Muscle layer of duodenum (tissue), 2 donors: ENCODE results near the gene RPL31.

Experiments
- H3K27ac ChIP-seq: one replicate; pipeline ENCODE4 v1.7.0; 2013; ENCODE audit warnings: mild to moderate bottlenecking, low read length
- H3K27me3 ChIP-seq: one replicate; pipeline ENCODE4 v1.7.0; 2013; ENCODE audit warnings: low read depth, mild to moderate bottlenecking, control low read depth, low read length
- H3K36me3 ChIP-seq, 2 donors: one replicate each; pipeline ENCODE4 v1.7.0; 2013; ENCODE audit warnings: low read length in 2 of 2, control low read depth in 1 of 2, mild to moderate bottlenecking in 1 of 2; ENCODE audit not compliant: insufficient read depth in 2 of 2, control insufficient read depth in 1 of 2
- H3K4me1 ChIP-seq, 2 donors: one replicate each; pipeline ENCODE4 v1.7.0; 2013; ENCODE audit warnings: low read length in 2 of 2, mild to moderate bottlenecking in 2 of 2, control low read depth in 1 of 2, moderate library complexity in 1 of 2; ENCODE audit not compliant: insufficient read depth in 2 of 2, control insufficient read depth in 1 of 2
- H3K4me3 ChIP-seq, 2 donors: one replicate each; pipeline ENCODE4 v1.7.0; 2013; ENCODE audit warnings: low read length in 2 of 2, low read depth in 1 of 2, mild to moderate bottlenecking in 1 of 2
- H3K9me3 ChIP-seq, 2 donors: one replicate each; pipeline ENCODE4 v1.7.0; 2013; ENCODE audit warnings: low read length in 2 of 2, control low read depth in 1 of 2, mild to moderate bottlenecking in 1 of 2; ENCODE audit not compliant: control insufficient read depth in 1 of 2
- donor health status: healthy.

The RPL31 gene

DNA sequence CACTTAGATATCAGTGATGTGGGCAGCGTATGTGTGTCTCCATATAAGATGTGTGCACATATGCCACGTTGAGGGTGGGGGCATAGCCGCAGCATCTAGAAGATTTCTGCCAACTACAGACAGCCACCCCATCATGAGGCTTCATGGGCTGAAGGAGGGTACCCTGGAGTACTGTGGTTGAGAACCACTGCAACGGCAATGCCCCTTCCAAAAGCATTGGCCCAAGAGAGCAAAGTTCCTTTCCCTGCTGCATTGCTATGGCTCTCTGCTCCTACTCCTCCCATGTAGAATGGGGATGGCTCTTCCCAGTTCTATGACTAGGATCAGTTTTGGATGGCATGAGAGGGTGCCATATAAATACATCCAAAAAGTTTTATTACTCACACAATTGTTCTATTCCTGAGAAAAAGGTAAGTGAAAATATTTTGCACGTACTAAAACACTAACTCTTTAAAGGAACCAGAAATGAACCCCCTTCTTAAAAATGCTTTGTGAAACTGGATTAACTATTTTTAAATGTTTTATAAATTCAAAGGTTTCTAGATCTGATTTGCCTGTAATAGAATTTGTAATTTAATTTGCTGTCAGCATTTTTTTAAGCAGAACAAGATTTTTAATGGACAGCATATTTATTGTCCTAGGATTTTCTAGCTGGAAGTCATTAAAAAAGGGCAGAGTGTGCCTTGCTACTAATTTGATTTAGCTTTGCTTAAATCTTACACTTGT lies 4.4 kb upstream of the RPL31 start:
- no peaks in the 10 kb centered on the region for H3K27me3 ChIP-seq
- H3K27ac ChIP-seq: no peak overlapping the region
- H3K4me1 ChIP-seq: no peaks in the 10 kb centered on the region
- no peaks in the 10 kb centered on the region for H3K9me3 ChIP-seq
- H3K4me3 ChIP-seq: no peak overlapping the region
- peaks cover 7 to 24% of the 10 kb centered on the region in 2 donors for H3K36me3 ChIP-seq

DNA sequence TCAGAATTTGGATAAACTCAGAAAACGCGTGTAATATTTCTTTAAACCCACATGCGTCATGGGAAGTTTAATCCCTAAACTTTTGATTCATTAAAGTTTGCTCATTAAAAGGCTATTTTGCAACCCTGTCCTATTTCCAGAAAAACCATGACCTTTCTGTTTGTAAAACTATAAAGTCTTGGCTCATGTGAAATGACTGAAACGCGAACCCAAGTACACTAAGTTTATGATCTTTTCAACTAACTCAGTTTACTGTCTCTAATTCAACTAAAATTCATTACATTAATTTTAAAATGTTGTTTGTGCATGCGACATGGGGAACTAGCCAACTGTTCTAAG lies 3.9 kb upstream of the RPL31 start:
- no peak overlapping the region for H3K27ac ChIP-seq
- no peak overlapping the region for H3K4me3 ChIP-seq
- H3K36me3 ChIP-seq: peaks cover 7 to 24% of the 10 kb centered on the region in 2 donors
- no peaks in the 10 kb centered on the region for H3K27me3 ChIP-seq
- no peaks in the 10 kb centered on the region for H3K9me3 ChIP-seq
- peaks cover 0 to 3% of the 10 kb centered on the region in 2 donors for H3K4me1 ChIP-seq

DNA sequence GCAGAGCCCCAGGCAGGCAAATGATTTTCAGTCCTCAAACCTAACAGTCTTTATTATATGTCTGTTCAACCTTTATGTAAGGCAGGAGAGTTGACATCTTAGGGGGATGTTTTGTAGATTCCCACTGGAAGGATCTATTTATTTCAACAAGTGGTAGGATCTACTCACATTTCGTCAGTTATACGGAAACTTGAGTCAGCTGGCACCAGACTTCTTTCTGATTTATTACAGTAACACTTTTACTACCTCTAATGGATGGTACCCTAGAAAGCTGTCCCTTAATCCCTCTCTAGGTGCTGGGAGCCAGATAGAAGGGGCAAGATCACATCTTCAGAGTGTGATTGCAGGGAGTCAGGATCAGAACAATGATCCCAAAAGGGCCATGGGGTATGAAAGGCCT lies 2.1 kb upstream of the RPL31 start:
- Histone ChIP-seq H3K36me3 (peaks cover 19 to 24% of the 10 kb centered on the region in 2 donors), H3K4me1 (peaks cover 0 to 21% of the 10 kb centered on the region in 2 donors), H3K9me3 (no peaks in the 10 kb centered on the region), H3K27ac (no peak overlapping the region), H3K27me3 (no peaks in the 10 kb centered on the region), H3K4me3 (no peak overlapping the region)

DNA sequence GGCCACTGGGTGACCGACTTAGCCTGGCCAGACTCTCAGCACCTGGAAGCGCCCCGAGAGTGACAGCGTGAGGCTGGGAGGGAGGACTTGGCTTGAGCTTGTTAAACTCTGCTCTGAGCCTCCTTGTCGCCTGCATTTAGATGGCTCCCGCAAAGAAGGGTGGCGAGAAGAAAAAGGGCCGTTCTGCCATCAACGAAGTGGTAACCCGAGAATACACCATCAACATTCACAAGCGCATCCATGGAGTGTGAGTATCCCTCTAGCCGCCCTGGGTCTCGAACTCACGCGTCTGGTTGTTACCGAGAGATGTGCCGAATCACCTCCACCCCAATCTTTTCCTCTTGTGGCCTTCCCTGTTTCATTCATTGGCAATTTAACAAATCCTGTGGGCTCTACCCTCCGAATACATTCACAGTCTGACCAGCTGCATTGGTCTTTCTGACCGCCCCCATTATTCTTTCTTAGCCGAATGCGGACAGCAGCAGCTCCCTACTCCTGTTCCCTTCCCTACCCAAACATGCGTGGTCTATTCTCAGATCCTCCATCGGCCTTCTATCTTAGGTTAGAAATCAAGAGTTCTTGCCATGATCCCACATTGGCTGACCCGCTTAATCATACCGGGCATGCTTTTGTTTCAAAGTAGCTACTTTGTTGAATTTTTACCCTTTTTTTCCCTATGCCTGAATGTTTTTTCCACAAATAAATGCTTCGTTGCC lies 631 bp downstream of the RPL31 start:
- H3K27ac ChIP-seq: peak overlapping the region; percentile 89
- no peaks in the 10 kb centered on the region for H3K27me3 ChIP-seq
- H3K9me3 ChIP-seq: no peaks in the 10 kb centered on the region
- peak overlapping the region; percentile 85 to 89 for H3K4me3 ChIP-seq
- peaks cover 0 to 21% of the 10 kb centered on the region in 2 donors for H3K4me1 ChIP-seq
- H3K36me3 ChIP-seq: peaks cover 38 to 41% of the 10 kb centered on the region in 2 donors

DNA sequence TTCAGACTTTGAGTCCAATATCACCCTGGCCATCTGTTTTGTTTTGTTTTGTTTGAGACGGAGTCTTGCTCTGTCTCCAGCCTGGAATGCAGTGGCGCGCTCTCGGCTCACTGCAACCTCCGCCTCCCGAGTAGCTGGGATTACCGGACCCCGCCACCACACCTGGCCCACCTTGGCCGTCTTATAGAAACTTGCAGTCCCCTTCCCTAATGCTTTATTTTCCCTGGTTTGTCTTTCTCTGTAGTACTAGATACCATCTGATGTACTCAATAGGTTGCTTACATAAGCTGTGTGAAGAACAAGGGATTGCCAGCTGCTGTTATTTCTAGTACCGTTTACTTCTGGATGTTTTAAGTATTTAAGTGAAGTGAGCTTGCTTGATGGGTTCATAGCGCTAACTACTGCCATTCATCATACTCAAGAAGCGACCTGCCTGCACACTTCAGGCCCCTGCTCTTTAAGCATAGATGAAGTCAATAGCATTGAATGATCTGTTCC lies 1.2 kb downstream of the RPL31 start:
- no peaks in the 10 kb centered on the region for H3K9me3 ChIP-seq
- peaks cover 44 to 47% of the 10 kb centered on the region in 2 donors for H3K36me3 ChIP-seq
- peak overlapping the region; percentile 85 to 89 for H3K4me3 ChIP-seq
- H3K4me1 ChIP-seq: peaks cover 0 to 21% of the 10 kb centered on the region in 2 donors
- peak overlapping the region; percentile 89 for H3K27ac ChIP-seq
- H3K27me3 ChIP-seq: no peaks in the 10 kb centered on the region

DNA sequence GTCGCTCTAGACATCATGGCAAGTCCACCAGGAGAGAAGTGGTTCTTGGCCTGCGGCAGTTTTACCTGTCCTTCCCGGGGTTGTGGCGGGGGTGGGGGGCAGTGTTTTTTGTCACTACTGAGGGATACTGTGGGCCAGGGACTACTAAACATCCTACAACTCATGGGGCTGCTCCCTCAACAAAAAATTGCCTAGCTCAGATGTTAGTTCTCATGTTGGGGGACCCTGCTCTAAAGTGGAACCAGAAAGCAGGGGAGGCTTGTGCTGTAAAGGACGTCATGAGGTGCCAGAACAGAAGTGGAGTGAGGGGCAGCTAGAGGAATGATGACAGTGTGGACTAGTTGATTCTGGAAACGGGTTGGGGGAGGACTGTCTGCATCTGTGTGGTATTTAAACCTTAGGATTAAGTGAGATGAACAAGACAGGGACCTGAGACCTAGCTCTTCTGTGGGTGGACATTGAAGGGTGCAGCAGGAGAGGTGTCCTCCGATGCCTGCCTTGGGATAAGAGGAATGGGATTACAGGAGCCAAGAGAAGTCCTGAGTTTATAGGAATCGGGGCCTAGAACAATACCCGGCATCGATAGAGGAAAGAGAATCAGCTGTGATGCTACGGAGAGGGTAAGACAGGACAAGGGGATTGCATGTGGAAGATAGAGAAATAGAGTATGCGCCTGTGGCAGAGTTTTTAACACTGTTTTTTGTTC lies 2.7 kb downstream of the RPL31 start:
- no peaks in the 10 kb centered on the region for H3K27me3 ChIP-seq
- H3K27ac ChIP-seq: no peak overlapping the region
- H3K4me3 ChIP-seq: no peak overlapping the region
- peaks cover 0 to 21% of the 10 kb centered on the region in 2 donors for H3K4me1 ChIP-seq
- H3K36me3 ChIP-seq: peaks cover 47 to 48% of the 10 kb centered on the region in 2 donors
- H3K9me3 ChIP-seq: no peaks in the 10 kb centered on the region

DNA sequence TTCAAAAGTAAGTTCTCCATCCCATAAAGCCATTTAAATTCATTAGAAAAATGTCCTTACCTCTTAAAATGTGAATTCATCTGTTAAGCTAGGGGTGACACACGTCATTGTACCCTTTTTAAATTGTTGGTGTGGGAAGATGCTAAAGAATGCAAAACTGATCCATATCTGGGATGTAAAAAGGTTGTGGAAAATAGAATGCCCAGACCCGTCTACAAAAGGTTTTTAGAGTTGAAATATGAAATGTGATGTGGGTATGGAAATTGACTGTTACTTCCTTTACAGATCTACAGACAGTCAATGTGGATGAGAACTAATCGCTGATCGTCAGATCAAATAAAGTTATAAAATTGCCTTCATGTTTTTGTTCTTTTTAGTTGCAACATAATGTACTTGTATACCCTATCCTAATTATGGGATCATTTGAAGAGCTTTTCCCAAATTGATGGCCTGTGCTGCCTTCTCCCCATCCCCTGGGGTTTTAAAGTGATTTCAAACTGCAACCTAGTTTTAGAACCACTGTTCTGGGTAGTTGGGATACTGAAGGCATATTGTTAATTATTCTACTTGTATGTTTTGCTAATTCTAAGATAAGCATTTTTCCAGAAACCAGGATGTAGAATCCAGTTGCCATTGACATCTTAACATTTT lies 4.1 kb downstream of the RPL31 start:
- no peak overlapping the region for H3K4me3 ChIP-seq
- no peak overlapping the region for H3K27ac ChIP-seq
- peaks cover 50 to 58% of the 10 kb centered on the region in 2 donors for H3K36me3 ChIP-seq
- H3K4me1 ChIP-seq: peaks cover 0 to 21% of the 10 kb centered on the region in 2 donors
- no peaks in the 10 kb centered on the region for H3K9me3 ChIP-seq
- no peaks in the 10 kb centered on the region for H3K27me3 ChIP-seq

DNA sequence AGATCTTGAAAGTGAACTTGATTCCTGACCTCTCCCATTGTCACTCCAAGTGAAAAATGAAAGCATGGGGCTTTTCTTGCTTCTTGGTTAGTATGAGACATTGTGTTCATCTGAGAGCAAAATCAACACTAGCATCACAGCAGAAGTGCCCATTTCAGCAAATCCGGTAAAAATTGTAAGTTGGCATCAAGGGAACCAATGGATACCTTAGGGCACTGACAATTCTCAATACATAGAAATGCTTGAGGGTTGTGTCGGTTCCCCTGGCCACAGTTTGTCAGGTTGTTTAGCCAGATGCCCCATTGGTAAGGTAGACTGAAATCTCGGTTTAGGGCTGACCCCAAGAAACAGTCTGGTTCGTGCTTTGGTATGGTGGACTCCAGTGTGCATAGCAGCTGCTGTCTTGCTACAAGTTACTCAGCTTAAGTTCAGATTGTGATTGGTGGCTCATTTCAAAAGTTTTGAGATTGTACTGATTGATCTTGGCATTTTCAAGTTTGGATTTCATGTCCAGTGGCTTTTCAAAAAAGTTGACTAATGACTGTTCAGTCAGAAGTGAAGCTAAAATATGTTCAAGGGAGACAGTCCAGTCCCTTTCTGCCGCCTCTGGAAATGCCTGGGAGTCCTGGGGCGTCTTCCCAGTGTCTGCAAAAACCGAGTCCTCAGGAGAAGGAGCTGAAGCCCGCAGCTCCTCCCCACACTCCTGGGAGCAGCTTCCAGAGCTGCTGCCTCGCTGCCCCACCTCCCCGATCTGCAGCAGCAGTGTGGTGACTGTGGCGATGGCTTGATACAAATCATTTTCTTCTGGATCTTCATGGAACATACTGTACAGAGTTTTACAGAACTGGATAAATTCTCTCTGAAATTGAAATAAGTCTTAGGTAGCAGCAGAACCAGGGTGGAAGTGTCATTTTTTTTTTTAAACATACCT lies 5.6 kb downstream of the RPL31 start:
- Histone ChIP-seq H3K4me3 (no peak overlapping the region), H3K27me3 (no peaks in the 10 kb centered on the region), H3K9me3 (no peaks in the 10 kb centered on the region), H3K36me3 (peaks cover 55 to 69% of the 10 kb centered on the region in 2 donors), H3K27ac (no peak overlapping the region), H3K4me1 (peaks cover 0 to 26% of the 10 kb centered on the region in 2 donors)

DNA sequence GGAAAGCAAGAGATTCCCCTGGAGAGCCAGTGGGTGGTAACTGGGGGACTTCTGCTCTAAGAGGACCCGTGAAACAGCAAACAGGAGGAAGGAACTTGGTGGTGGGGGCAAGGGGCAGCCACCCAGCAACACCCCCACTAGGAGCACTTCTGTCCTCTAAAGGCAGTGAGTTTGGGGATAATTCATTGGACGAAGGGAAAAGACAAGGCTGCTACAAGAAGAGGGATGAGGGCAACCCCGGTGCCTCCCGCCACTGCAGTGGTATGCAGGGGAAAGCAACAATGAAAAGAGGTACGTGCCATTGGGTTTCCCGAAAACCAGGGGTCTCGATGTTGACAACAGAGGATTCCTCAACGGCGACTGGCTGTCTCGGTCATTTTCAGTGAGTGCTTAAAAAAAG lies 9.1 kb downstream of the RPL31 start:
- Histone ChIP-seq H3K36me3 (peaks cover 32 to 47% of the 10 kb centered on the region in 2 donors), H3K27ac (no peak overlapping the region), H3K4me1 (peaks cover 0 to 5% of the 10 kb centered on the region in 2 donors)

DNA sequence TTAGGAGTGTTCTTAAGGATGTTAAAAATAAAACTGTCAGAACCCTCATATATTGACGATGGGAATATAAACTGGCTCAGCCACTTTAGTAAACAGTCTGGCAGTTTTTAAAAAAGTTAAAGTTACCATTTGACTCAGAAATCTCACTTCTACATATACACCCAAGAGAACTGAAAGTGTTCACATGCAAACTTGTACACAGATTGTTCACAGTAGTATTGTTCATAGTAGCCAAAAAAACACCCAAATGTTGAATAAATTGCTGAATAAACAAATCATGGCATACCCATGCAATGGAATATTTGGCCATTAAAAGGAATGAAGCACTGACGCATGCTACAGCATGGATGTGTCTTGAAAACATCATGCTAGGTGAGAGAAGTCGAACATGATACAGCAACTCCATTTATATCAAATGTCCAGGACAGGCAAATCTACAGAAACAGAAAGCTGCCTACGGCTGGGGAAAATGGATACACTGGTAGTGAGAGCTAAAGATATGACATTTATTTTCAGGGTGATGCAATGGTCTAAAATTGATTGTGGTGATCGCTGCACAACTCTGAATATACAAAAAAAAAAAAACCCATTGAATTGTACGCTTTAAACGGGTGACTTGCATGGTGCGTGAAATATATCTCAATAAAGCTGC lies 10.1 kb downstream of the RPL31 start:
- no peak overlapping the region for H3K4me3 ChIP-seq
- H3K27me3 ChIP-seq: no peaks in the 10 kb centered on the region
- peaks cover 0 to 5% of the 10 kb centered on the region in 2 donors for H3K4me1 ChIP-seq
- H3K36me3 ChIP-seq: peaks cover 22 to 37% of the 10 kb centered on the region in 2 donors
- no peak overlapping the region for H3K27ac ChIP-seq
- no peaks in the 10 kb centered on the region for H3K9me3 ChIP-seq

More for the DNA sequence above, 9.1 kb downstream of the RPL31 start:
- H3K27me3 ChIP-seq: no peaks in the 10 kb centered on the region
- no peaks in the 10 kb centered on the region for H3K9me3 ChIP-seq
- H3K4me3 ChIP-seq: no peak overlapping the region
